Bone marrow (tissue), 2 donors: ENCODE results near the gene TMPRSS2.

ENCODE experiments used
- DNase-seq, 2 donors: peaks; one replicate each; lab custom pipeline; 2025; lab: John Stamatoyannopoulos, UW

TMPRSS2 gene

GRCh38 chr21:41509733-41510132, 1.8 kb upstream of the TMPRSS2 start:
- no peak for DNase-seq

GRCh38 chr21:41509145-41509496, 1.2 kb upstream of the TMPRSS2 start:
- DNase-seq = no peak

GRCh38 chr21:41508415-41509144, 622 bp upstream of the TMPRSS2 start:
- no peak for DNase-seq

- DNase-seq = no peak
These were observed 1.1 kb downstream of the TMPRSS2 start for GRCh38 chr21:41506611-41507520.

GRCh38 chr21:41506005-41506594, 1.9 kb downstream of the TMPRSS2 start:
- DNase-seq = no peak

- DNase-seq = no peak
These were observed 3.9 kb downstream of the TMPRSS2 start for GRCh38 chr21:41504030-41504429.

GRCh38 chr21:41503331-41503730, 4.6 kb downstream of the TMPRSS2 start:
- no peak for DNase-seq

GRCh38 chr21:41501919-41502318, 6.0 kb downstream of the TMPRSS2 start:
- no peak for DNase-seq

GRCh38 chr21:41500931-41501381, 7.0 kb downstream of the TMPRSS2 start:
- no peak for DNase-seq

- no peak for DNase-seq
These were observed 7.6 kb downstream of the TMPRSS2 start for GRCh38 chr21:41500363-41500762.

- DNase-seq = no peak
These were observed 8.0 kb downstream of the TMPRSS2 start for GRCh38 chr21:41499920-41500319.

GRCh38 chr21:41497788-41498187, 10.2 kb downstream of the TMPRSS2 start:
- no peak for DNase-seq

- no peak for DNase-seq
These were observed 10.9 kb downstream of the TMPRSS2 start for GRCh38 chr21:41497008-41497407.

- no peak for DNase-seq
These were observed 13.7 kb downstream of the TMPRSS2 start for GRCh38 chr21:41494242-41494641.

GRCh38 chr21:41491412-41491811, 16.5 kb downstream of the TMPRSS2 start:
- no peak for DNase-seq

- DNase-seq = no peak
These were observed 17.6 kb downstream of the TMPRSS2 start for GRCh38 chr21:41490330-41490729.

GRCh38 chr21:41489329-41489728, 18.6 kb downstream of the TMPRSS2 start:
- DNase-seq = no peak

GRCh38 chr21:41488080-41488479, 19.9 kb downstream of the TMPRSS2 start:
- no peak for DNase-seq

- DNase-seq = no peak
These were observed 20.9 kb downstream of the TMPRSS2 start for GRCh38 chr21:41487082-41487481.

GRCh38 chr21:41483973-41484372, 24.0 kb downstream of the TMPRSS2 start:
- DNase-seq = no peak

GRCh38 chr21:41483415-41483814, 24.5 kb downstream of the TMPRSS2 start:
- no peak for DNase-seq

- no peak for DNase-seq
These were observed 25.0 kb downstream of the TMPRSS2 start for GRCh38 chr21:41482980-41483379.

GRCh38 chr21:41482301-41482700, 25.7 kb downstream of the TMPRSS2 start:
- no peak for DNase-seq
